ENCODE data around the gene CDON.

The CDON gene

GRCh38 chr11:125949271-125950177 lies 113.1 kb downstream of the CDON start:
- Histone ChIP-seq H3K27me3 (ENCODE audit: insufficient read depth, low read length) (no peaks in the 10 kb centered on the region), H3K36me3 (ENCODE audit: insufficient read depth, low read length) (no peaks in the 10 kb centered on the region), H3K79me2 (ENCODE audit: control insufficient read depth, insufficient read depth, low read length, unreplicated experiment) (no peaks in the 10 kb centered on the region), H3K4me1 (ENCODE audit: control insufficient read depth, insufficient read depth, low read length, unreplicated experiment) (peaks cover 9% of the 10 kb centered on the region), H3K4me3 (ENCODE audit: low read depth, low read length) (no peak overlapping the region), H3K27ac (ENCODE audit: low read depth, low read length) (no peak overlapping the region), H2AFZ (ENCODE audit: low read length, unreplicated experiment) (no peak overlapping the region)

DNA sequence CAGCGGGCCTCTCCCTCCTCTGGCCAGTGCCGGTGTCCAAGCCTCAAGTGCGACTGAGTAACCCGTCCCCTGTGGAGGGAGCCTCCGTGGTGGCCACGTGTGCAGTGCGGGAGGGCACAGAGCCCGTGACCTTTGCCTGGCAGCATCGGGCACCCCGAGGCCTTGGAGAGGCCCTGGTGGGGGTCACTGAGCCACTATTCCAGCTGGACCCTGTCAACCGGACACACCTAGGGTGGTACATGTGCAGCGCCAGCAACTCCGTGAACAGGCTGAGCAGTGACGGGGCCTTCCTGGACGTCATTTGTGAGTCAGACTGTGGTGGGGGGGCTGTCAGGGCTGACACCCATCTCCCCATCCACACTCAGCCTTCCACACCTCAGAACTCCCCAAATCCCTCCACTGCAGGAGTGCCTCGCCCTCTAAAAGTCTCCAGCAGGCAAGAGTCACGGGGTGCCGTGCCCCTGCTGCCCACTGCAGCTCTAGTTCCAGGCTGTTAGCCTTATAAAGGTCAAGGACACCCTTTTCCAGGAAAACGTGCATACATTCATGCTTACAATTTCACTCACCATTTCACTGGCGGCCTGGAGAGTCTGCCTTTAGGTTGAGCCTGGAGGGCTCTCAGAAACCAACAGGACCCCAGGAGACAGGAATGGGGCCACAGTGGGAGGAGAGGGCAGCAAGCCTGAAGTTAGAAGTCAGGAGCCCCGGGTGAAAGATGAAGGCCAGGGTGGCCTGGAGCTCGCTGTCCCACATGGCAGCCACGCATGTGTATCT lies 114.2 kb downstream of the CDON start:
- Histone ChIP-seq H2AFZ (ENCODE audit: low read length, unreplicated experiment) (no peak overlapping the region), H3K4me1 (ENCODE audit: control insufficient read depth, insufficient read depth, low read length, unreplicated experiment) (peaks cover 9% of the 10 kb centered on the region), H3K27ac (ENCODE audit: low read depth, low read length) (no peak overlapping the region), H3K27me3 (ENCODE audit: insufficient read depth, low read length) (no peaks in the 10 kb centered on the region), H3K4me3 (ENCODE audit: low read depth, low read length) (no peak overlapping the region), H3K79me2 (ENCODE audit: control insufficient read depth, insufficient read depth, low read length, unreplicated experiment) (no peaks in the 10 kb centered on the region), H3K36me3 (ENCODE audit: insufficient read depth, low read length) (no peaks in the 10 kb centered on the region)

DNA sequence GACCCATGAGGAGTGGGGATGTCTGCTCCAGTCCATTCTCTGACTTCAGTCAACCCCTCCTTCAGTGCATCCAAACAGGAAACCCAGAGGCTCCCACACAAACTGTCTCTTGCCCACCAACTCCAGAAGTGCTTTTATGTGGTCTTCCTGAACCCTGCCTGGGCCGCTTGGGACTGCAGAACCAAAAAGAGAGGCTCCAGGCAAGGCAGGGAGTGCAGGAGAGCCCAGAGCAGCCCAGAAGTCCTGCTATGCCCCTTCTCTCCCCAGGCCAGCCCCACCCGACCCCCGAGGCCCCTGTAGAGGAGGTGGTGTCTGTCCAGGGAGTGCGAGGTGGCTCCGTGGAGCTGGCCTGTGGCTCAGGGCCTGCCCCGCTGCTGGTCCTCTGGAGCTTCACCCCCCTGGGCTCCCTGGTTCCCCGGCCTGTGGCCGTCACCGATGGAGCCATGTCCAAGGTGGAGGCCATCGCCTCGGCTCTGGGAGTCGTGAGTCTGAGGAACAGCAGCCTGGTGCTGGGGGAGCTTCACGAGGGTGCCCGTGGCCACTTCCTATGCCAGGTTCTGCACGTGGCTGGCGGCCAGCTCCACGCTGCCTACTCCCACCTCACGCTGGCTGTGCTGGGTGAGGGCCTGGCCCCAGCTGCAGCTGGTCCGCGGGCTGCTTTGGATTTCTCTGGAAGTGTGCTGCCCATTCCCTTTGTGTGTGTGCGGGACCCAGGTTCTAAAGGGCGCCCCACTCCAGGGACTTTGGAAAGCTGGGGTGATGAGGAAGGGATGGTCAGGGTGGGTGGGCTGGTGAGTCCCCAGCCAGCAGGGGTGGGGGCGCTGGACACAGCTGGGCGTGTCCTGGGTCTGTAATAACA lies 115.0 kb downstream of the CDON start:
- no peaks in the 10 kb centered on the region for H3K36me3 ChIP-seq (ENCODE audit: insufficient read depth, low read length)
- H3K27ac ChIP-seq (ENCODE audit: low read depth, low read length) = no peak overlapping the region
- H3K4me3 ChIP-seq (ENCODE audit: low read depth, low read length) = no peak overlapping the region
- no peak overlapping the region for H2AFZ ChIP-seq (ENCODE audit: low read length, unreplicated experiment)
- H3K79me2 ChIP-seq (ENCODE audit: control insufficient read depth, insufficient read depth, low read length, unreplicated experiment) = no peaks in the 10 kb centered on the region
- no peaks in the 10 kb centered on the region for H3K27me3 ChIP-seq (ENCODE audit: insufficient read depth, low read length)
- H3K4me1 ChIP-seq (ENCODE audit: control insufficient read depth, insufficient read depth, low read length, unreplicated experiment) = peaks cover 9% of the 10 kb centered on the region

- Histone ChIP-seq H3K4me3 (ENCODE audit: low read depth, low read length) (no peak overlapping the region), H3K36me3 (ENCODE audit: insufficient read depth, low read length) (no peaks in the 10 kb centered on the region), H3K4me1 (ENCODE audit: control insufficient read depth, insufficient read depth, low read length, unreplicated experiment) (peaks cover 9% of the 10 kb centered on the region), H3K27ac (ENCODE audit: low read depth, low read length) (no peak overlapping the region), H3K27me3 (ENCODE audit: insufficient read depth, low read length) (no peaks in the 10 kb centered on the region), H2AFZ (ENCODE audit: low read length, unreplicated experiment) (no peak overlapping the region), H3K79me2 (ENCODE audit: control insufficient read depth, insufficient read depth, low read length, unreplicated experiment) (no peaks in the 10 kb centered on the region)
Measured at GRCh38 chr11:125946712-125947418, 115.8 kb downstream of the CDON start.

- no peaks in the 10 kb centered on the region for H3K79me2 ChIP-seq (ENCODE audit: control insufficient read depth, insufficient read depth, low read length, unreplicated experiment)
- peaks cover under 1% of the 10 kb centered on the region for H3K4me1 ChIP-seq (ENCODE audit: control insufficient read depth, insufficient read depth, low read length, unreplicated experiment)
- no peaks in the 10 kb centered on the region for H3K27me3 ChIP-seq (ENCODE audit: insufficient read depth, low read length)
- H3K36me3 ChIP-seq (ENCODE audit: insufficient read depth, low read length) = no peaks in the 10 kb centered on the region
- no peak within 1 kb of the TSS for H3K4me3 ChIP-seq (ENCODE audit: low read depth, low read length)
- no peak within 1 kb of the TSS for H2AFZ ChIP-seq (ENCODE audit: low read length, unreplicated experiment)
- no peak within 1 kb of the TSS for H3K27ac ChIP-seq (ENCODE audit: low read depth, low read length)
Measured at GRCh38 chr11:125945797-125946520, 116.7 kb downstream of the CDON start, which contains the start of gene VSIG10L2. Gene VSIG10L2 (plus strand): TSS chr11:125946044. CDS start chr11:125946056, 12 bp downstream.

DNA sequence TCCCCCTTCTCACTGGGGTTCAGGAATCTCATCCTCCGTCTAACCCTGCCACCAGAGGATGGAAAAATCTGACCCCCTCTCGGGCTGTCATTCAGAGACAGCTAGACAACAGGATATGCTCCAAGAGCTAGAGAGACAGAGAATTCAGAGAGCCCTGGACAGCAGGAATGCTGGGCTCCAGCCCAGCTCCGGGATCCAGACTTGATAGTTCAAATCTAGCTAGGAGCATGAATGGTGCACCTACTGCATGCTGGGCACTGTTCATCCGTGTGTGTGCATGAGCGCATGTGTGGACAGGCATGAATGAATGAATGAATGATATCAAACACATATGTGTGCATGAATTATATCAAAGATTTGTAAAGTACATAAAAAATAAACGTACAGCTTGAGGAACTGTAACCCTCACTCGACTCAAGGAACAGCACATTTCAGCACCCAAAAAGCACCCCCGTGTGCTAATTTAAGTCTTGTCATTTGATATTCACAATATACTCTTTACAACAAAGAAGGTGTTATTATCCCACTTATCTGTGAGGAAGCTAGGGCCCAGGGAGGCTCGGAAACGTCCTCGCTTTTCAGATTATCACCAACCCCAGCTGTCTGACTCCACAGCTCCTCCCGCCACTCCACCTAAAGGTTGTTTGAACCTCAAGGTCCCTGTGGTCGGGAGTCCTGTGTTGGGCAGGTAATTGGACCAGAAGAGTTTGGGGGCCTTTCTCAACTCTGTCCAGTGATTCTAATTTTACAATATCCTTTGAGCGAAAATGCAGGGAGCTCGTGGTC lies 117.5 kb downstream of the CDON start:
- no peaks in the 10 kb centered on the region for H3K27me3 ChIP-seq (ENCODE audit: insufficient read depth, low read length)
- H2AFZ ChIP-seq (ENCODE audit: low read length, unreplicated experiment) = no peak overlapping the region
- H3K79me2 ChIP-seq (ENCODE audit: control insufficient read depth, insufficient read depth, low read length, unreplicated experiment) = no peaks in the 10 kb centered on the region
- no peak overlapping the region for H3K4me3 ChIP-seq (ENCODE audit: low read depth, low read length)
- H3K4me1 ChIP-seq (ENCODE audit: control insufficient read depth, insufficient read depth, low read length, unreplicated experiment) = no peaks in the 10 kb centered on the region
- H3K36me3 ChIP-seq (ENCODE audit: insufficient read depth, low read length) = no peaks in the 10 kb centered on the region
- H3K27ac ChIP-seq (ENCODE audit: low read depth, low read length) = no peak overlapping the region

- no peak overlapping the region for H3K4me3 ChIP-seq (ENCODE audit: low read depth, low read length)
- no peaks in the 10 kb centered on the region for H3K79me2 ChIP-seq (ENCODE audit: control insufficient read depth, insufficient read depth, low read length, unreplicated experiment)
- no peaks in the 10 kb centered on the region for H3K36me3 ChIP-seq (ENCODE audit: insufficient read depth, low read length)
- H3K27ac ChIP-seq (ENCODE audit: low read depth, low read length) = no peak overlapping the region
- no peaks in the 10 kb centered on the region for H3K27me3 ChIP-seq (ENCODE audit: insufficient read depth, low read length)
- no peaks in the 10 kb centered on the region for H3K4me1 ChIP-seq (ENCODE audit: control insufficient read depth, insufficient read depth, low read length, unreplicated experiment)
- H2AFZ ChIP-seq (ENCODE audit: low read length, unreplicated experiment) = no peak overlapping the region
Measured at GRCh38 chr11:125944350-125945010, 118.2 kb downstream of the CDON start.

DNA sequence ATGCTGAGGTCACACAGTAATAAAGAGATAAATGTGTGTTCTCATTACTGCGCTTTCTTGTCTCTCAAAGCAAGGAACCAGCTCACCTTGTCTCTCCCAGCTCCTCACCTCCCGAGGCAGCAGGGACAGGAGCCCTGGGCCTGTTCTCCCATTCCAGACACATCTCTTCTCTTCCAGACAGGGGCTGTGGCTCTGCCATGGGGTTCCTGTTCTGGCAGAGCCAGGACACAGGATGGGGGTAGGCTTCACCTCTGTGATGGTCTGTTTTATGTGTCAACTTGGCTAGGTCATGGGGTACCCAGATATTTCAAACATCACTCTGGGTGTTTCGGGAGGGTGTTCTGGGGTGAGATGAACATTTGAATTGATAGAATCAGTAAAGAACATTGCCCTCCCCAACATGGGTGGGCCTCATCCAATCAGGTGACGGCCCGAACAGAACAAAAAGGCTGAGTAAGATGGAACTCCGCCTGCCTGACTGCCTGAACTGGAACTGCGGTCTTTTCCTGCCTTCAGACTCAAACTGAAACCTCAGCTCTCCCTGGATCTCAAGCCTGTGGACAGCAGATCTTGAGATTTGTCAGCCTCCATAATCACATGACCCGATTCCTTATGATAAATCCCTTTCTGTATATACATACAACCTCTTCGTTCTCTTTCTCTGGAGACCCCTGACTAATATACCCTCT lies 118.9 kb downstream of the CDON start:
- no peaks in the 10 kb centered on the region for H3K79me2 ChIP-seq (ENCODE audit: control insufficient read depth, insufficient read depth, low read length, unreplicated experiment)
- H2AFZ ChIP-seq (ENCODE audit: low read length, unreplicated experiment) = no peak overlapping the region
- H3K36me3 ChIP-seq (ENCODE audit: insufficient read depth, low read length) = no peaks in the 10 kb centered on the region
- H3K4me3 ChIP-seq (ENCODE audit: low read depth, low read length) = no peak overlapping the region
- no peaks in the 10 kb centered on the region for H3K4me1 ChIP-seq (ENCODE audit: control insufficient read depth, insufficient read depth, low read length, unreplicated experiment)
- H3K27ac ChIP-seq (ENCODE audit: low read depth, low read length) = no peak overlapping the region
- H3K27me3 ChIP-seq (ENCODE audit: insufficient read depth, low read length) = no peaks in the 10 kb centered on the region
